Spleen (tissue), 7 donors: ENCODE results near the gene RNF150.

Experiments used
- POLR2A ChIP-seq, 3 donors: fragments of 450-650 bp; IDR thresholded peaks; one replicate each; pipeline ENCODE4 v1.5.1; 2017; ENCODE audit warnings: antibody characterized with exemption in 3 of 3, mild to moderate bottlenecking in 1 of 3
- POLR2AphosphoS5 ChIP-seq, 3 donors: sonication (generic); formaldehyde crosslinking; IDR thresholded peaks; one replicate each; pipeline ENCODE4 v1.5.1; 2017; ENCODE audit warnings: antibody characterized with exemption in 3 of 3
- TF ChIP-seq, protein P1 (sequence below), 11 experiments: fragments of 200-600 bp in 7 of 11; fragments of 450-650 bp in 4 of 11; sonication (generic) in 4 of 11; IDR thresholded peaks in 8 of 11; conservative IDR thresholded peaks in 3 of 11; 1 replicate in 7 of 11; 2 replicates in 4 of 11; pipeline versions ENCODE4 v1.4.0 to v1.8.0; 2016 to 2021; ENCODE audit warnings: antibody characterized with exemption in 11 of 11, inconsistent platforms in 4 of 11, mild to moderate bottlenecking in 1 of 11
- donor health status: DM: no; HTN: no; CAD: no; lungs with moderate emphysema.
- donor health status: DM: no; HTN: no; CAD: no.
- donor health status: DM: no; HTN: no; CAD: no.

DNA sequence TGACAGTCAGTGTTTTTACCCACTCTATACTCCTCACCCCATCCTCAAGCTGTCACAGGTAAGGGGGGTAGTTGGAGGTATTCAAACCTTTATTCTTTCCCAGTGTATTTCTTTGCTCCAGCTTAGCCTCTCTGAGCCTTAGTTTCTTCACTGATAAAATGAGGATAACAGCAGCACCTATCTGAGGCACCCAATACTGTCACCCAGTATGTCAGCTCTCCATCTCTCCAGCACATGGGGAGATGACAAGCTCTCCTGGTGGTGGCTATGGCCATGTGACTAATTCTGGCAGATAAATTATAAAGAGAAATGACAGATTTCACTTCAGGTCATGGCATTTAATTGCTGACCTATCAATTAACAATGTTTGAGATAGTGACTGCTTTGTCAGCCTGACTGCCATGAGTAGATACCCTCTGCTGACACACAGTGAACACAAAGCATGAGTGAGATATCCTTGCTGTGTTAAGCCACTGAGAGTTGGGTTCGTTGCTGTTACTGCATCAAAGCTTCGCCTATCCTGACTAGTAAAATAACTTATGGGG, 200.7 kb downstream of the RNF150 start:
- TF ChIP-seq, protein P1, sequence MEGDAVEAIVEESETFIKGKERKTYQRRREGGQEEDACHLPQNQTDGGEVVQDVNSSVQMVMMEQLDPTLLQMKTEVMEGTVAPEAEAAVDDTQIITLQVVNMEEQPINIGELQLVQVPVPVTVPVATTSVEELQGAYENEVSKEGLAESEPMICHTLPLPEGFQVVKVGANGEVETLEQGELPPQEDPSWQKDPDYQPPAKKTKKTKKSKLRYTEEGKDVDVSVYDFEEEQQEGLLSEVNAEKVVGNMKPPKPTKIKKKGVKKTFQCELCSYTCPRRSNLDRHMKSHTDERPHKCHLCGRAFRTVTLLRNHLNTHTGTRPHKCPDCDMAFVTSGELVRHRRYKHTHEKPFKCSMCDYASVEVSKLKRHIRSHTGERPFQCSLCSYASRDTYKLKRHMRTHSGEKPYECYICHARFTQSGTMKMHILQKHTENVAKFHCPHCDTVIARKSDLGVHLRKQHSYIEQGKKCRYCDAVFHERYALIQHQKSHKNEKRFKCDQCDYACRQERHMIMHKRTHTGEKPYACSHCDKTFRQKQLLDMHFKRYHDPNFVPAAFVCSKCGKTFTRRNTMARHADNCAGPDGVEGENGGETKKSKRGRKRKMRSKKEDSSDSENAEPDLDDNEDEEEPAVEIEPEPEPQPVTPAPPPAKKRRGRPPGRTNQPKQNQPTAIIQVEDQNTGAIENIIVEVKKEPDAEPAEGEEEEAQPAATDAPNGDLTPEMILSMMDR (IDR thresholded peaks at IDR 0.05 in 8 of 11, conservative IDR thresholded peaks at IDR 0.05 in 3 of 11): no peak
- TF ChIP-seq POLR2A (IDR thresholded peaks at IDR 0.05): no peak
- no peak for TF ChIP-seq POLR2AphosphoS5 (IDR thresholded peaks at IDR 0.05)
